Smooth muscle cell (in vitro differentiated cells): ENCODE data around the gene UBL5. TPM values are rescaled to one million over a fixed set of nuclear protein-coding genes. Genes with fewer than 3 reads are reported as not detected.

Source experiments
- DNase-seq: peaks from one replicate; lab custom pipeline; 2025; ENCODE audit not compliant: unreplicated experiment; lab: John Stamatoyannopoulos, UW
- H2AFZ ChIP-seq: fragments of 200-600 bp; sonication (generic); 2 replicates; pipeline ENCODE4 v1.6.0; 2016; ENCODE audit warnings: antibody characterized with exemption, low read depth, mild to moderate bottlenecking
- H3F3A ChIP-seq: fragments of 200-600 bp; sonication (generic); 2 replicates; pipeline ENCODE4 v1.6.0; 2017; ENCODE audit warnings: antibody characterized with exemption, low read depth
- H3K27ac ChIP-seq: fragments of 200-600 bp; sonication (generic); 2 replicates; pipeline ENCODE4 v1.5.1; 2016; ENCODE audit warnings: low read depth, mild to moderate bottlenecking
- H3K27me3 ChIP-seq: fragments of 200-600 bp; sonication (generic); 2 replicates; pipeline ENCODE4 v1.6.1; 2016; ENCODE audit warnings: low read depth, mild to moderate bottlenecking
- H3K36me3 ChIP-seq: fragments of 200-600 bp; sonication (generic); 2 replicates; pipeline ENCODE4 v1.5.1; 2016; ENCODE audit warnings: low read depth
- H3K4me1 ChIP-seq: fragments of 200-600 bp; sonication (generic); 2 replicates; pipeline ENCODE4 v1.5.1; 2016; ENCODE audit warnings: low read depth
- H3K4me2 ChIP-seq: fragments of 200-600 bp; sonication (generic); 2 replicates; pipeline ENCODE4 v1.6.0; 2016; ENCODE audit warnings: mild to moderate bottlenecking
- H3K4me3 ChIP-seq: fragments of 200-600 bp; sonication (generic); 2 replicates; pipeline ENCODE4 v1.5.1; 2016; ENCODE audit warnings: mild to moderate bottlenecking
- H3K79me2 ChIP-seq: fragments of 200-600 bp; sonication (generic); 2 replicates; pipeline ENCODE4 v1.6.0; 2016; ENCODE audit warnings: low read depth, mild to moderate bottlenecking
- H3K9ac ChIP-seq: fragments of 200-600 bp; sonication (generic); 2 replicates; pipeline ENCODE4 v1.6.0; 2016; ENCODE audit warnings: low read depth
- H3K9me3 ChIP-seq: fragments of 200-600 bp; sonication (generic); replicated peaks from 2 replicates; pipeline ENCODE4 v1.5.1; 2016; ENCODE audit warnings: low read depth
- H4K20me1 ChIP-seq: fragments of 200-600 bp; sonication (generic); 2 replicates; pipeline ENCODE4 v1.6.0; 2016; ENCODE audit warnings: low read depth
- WGBS: methylation state at CpG from one replicate; pipeline ENCODE4 v1.1.7; 2016; ENCODE audit warnings: low lambda C conversion rate; 5-methylcytosine and 5-hydroxymethylcytosine counted together
- polyA plus RNA-seq: library from polyadenylated mRNA; unstranded; fragments of >200 nt; fragmentation: Nextera tagmentation; extraction: Ambion mirVana; gene quantifications from 2 replicates; pipeline ENCODE4 v1.2.1, GENCODE V29; 2016
- total RNA-seq: library from RNA; depleted of rRNA; stranded (reverse); fragments of >200 nt; gene quantifications from 2 replicates; pipeline ENCODE4 v1.2.3, GENCODE V29; 2014
- TF ChIP-seq, protein P1 (sequence below): fragments of 200-600 bp; sonication (generic); IDR thresholded peaks from 2 replicates; pipeline ENCODE4 v1.5.1; 2017; ENCODE audit warnings: borderline replicate concordance, mild to moderate bottlenecking, antibody characterized with exemption; ENCODE audit not compliant: insufficient read depth, poor library complexity, severe bottlenecking

The UBL5 gene
- total and polyA plus RNA-seq, 2 experiments from 2014 or later: 574 to 848 TPM

- Histone ChIP-seq H4K20me1 (no peaks in the 10 kb centered on the region), H3K4me2 (no peak overlapping the region), H3F3A (peaks cover under 1% of the 10 kb centered on the region), H3K4me1 (peaks cover 2% of the 10 kb centered on the region), H3K36me3 (no peaks in the 10 kb centered on the region), H3K27me3 (no peaks in the 10 kb centered on the region), H3K9me3 (no peaks in the 10 kb centered on the region), H2AFZ (no peak overlapping the region), H3K9ac (no peak overlapping the region), H3K79me2 (no peaks in the 10 kb centered on the region), H3K4me3 (no peak overlapping the region), H3K27ac (peak overlapping the region; percentile 42)
- WGBS: 50% methylated on average over 6 of the region's 6 CpGs
- TF ChIP-seq, protein P1, sequence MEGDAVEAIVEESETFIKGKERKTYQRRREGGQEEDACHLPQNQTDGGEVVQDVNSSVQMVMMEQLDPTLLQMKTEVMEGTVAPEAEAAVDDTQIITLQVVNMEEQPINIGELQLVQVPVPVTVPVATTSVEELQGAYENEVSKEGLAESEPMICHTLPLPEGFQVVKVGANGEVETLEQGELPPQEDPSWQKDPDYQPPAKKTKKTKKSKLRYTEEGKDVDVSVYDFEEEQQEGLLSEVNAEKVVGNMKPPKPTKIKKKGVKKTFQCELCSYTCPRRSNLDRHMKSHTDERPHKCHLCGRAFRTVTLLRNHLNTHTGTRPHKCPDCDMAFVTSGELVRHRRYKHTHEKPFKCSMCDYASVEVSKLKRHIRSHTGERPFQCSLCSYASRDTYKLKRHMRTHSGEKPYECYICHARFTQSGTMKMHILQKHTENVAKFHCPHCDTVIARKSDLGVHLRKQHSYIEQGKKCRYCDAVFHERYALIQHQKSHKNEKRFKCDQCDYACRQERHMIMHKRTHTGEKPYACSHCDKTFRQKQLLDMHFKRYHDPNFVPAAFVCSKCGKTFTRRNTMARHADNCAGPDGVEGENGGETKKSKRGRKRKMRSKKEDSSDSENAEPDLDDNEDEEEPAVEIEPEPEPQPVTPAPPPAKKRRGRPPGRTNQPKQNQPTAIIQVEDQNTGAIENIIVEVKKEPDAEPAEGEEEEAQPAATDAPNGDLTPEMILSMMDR: peak; percentile 79
- DNase-seq: peak; percentile 10
Measured at GRCh38 chr19:9796113-9796773, 31.5 kb upstream of the UBL5 start.

GRCh38 chr19:9797871-9798270, 29.8 kb upstream of the UBL5 start:
- no peak for DNase-seq
- Histone ChIP-seq H3K27ac (peak overlapping the region; percentile 36), H3K9ac (no peak overlapping the region), H3K4me1 (no peaks in the 10 kb centered on the region), H3K4me2 (no peak overlapping the region), H3K36me3 (no peaks in the 10 kb centered on the region), H3F3A (no peaks in the 10 kb centered on the region), H2AFZ (no peak overlapping the region), H4K20me1 (no peaks in the 10 kb centered on the region), H3K27me3 (no peaks in the 10 kb centered on the region), H3K9me3 (no peaks in the 10 kb centered on the region), H3K4me3 (no peak overlapping the region), H3K79me2 (no peaks in the 10 kb centered on the region)
- TF ChIP-seq, protein P1: no peak
- 79% methylated on average over 5 of the region's 5 CpGs for WGBS

DNA sequence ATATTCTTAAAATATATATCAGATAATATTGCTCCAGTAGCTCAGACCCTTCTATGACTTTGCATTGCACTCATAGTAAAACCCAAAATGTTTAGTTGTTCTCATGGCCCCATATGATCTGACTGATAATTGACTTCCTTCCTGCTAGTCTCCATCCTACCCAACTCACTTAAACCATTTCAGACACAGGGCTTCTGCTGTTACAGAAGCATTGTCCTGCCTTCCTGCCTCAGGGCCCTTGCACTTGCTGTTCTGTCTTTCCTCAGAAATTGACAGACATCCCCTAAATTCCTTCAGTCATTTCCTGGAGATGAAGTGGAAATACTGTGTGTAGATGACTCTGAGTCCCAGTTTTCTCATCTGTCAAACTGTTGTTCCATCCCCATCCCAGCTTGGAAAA, 28.6 kb upstream of the UBL5 start:
- Histone ChIP-seq H3K36me3 (no peaks in the 10 kb centered on the region), H3K4me2 (no peak overlapping the region), H3K27me3 (no peaks in the 10 kb centered on the region), H3K4me3 (no peak overlapping the region), H4K20me1 (no peaks in the 10 kb centered on the region), H3K9ac (no peak overlapping the region), H3K9me3 (no peaks in the 10 kb centered on the region), H3F3A (no peaks in the 10 kb centered on the region), H3K79me2 (no peaks in the 10 kb centered on the region), H3K4me1 (no peaks in the 10 kb centered on the region), H2AFZ (no peak overlapping the region), H3K27ac (no peak overlapping the region)
- TF ChIP-seq, protein P1: no peak
- DNase-seq: no peak

GRCh38 chr19:9801976-9802375, 25.7 kb upstream of the UBL5 start:
- H3K79me2 ChIP-seq: no peaks in the 10 kb centered on the region
- H4K20me1 ChIP-seq: no peaks in the 10 kb centered on the region
- H3K4me3 ChIP-seq: no peak overlapping the region
- WGBS: 93% methylated on average over 9 of the region's 10 CpGs
- no peak overlapping the region for H2AFZ ChIP-seq
- H3K27me3 ChIP-seq: no peaks in the 10 kb centered on the region
- H3K9me3 ChIP-seq: no peaks in the 10 kb centered on the region
- no peak for DNase-seq
- H3K9ac ChIP-seq: no peak overlapping the region
- no peak overlapping the region for H3K27ac ChIP-seq
- no peaks in the 10 kb centered on the region for H3K36me3 ChIP-seq
- TF ChIP-seq, protein P1: no peak
- no peak overlapping the region for H3K4me2 ChIP-seq
- no peaks in the 10 kb centered on the region for H3F3A ChIP-seq
- H3K4me1 ChIP-seq: no peaks in the 10 kb centered on the region
